Glutamatergic neuron (in vitro differentiated cells): ENCODE data around the gene TMEM234. TPM values are rescaled to one million over a fixed set of nuclear protein-coding genes. Genes with fewer than 3 reads are reported as not detected.
A peak's percentile ranks its signal among the peaks of the same experiment; 100 is the strongest.

ENCODE experiments used
- DNase-seq: peaks from one replicate; pipeline ENCODE4 v3.0.0; 2022
- H3K27ac Mint-ChIP-seq: one replicate; pipeline ENCODE4 v1.8.0; 2020; ENCODE audit warnings: mild to moderate bottlenecking, mixed read lengths, inconsistent platforms; ENCODE audit not compliant: unreplicated experiment
- H3K27me3 Mint-ChIP-seq: one replicate; pipeline ENCODE4 v1.8.0; 2020; ENCODE audit warnings: mild to moderate bottlenecking, moderate library complexity, mixed read lengths, inconsistent platforms; ENCODE audit not compliant: unreplicated experiment
- H3K36me3 Mint-ChIP-seq: one replicate; pipeline ENCODE4 v1.8.0; 2020; ENCODE audit warnings: mild to moderate bottlenecking, mixed read lengths, inconsistent platforms; ENCODE audit not compliant: unreplicated experiment
- H3K4me1 Mint-ChIP-seq: one replicate; pipeline ENCODE4 v1.8.0; 2020; ENCODE audit warnings: mild to moderate bottlenecking, low read depth, mixed read lengths, inconsistent platforms; ENCODE audit not compliant: unreplicated experiment
- H3K4me3 Mint-ChIP-seq: one replicate; pipeline ENCODE4 v1.8.0; 2020; ENCODE audit warnings: mild to moderate bottlenecking, mixed read lengths, inconsistent platforms; ENCODE audit not compliant: unreplicated experiment
- H3K9me3 Mint-ChIP-seq: one replicate; pipeline ENCODE4 v1.8.0; 2020; ENCODE audit warnings: mild to moderate bottlenecking, moderate library complexity, mixed read lengths, inconsistent platforms; ENCODE audit not compliant: unreplicated experiment
- CTCF ChIP-seq: fragments of 200-600 bp; sonication (generic); IDR thresholded peaks from one replicate; pipeline ENCODE4 v1.5.0; 2021; ENCODE audit not compliant: partially characterized antibody, unreplicated experiment
- total RNA-seq: library from RNA; stranded (reverse); fragmentation: NEBNext Ultra II Directional; extraction: Animal tissue kit (Norgen Biotek cat#: 25700); gene quantifications from one replicate; pipeline ENCODE4 v1.2.1, GENCODE V29; 2021; ENCODE audit not compliant: unreplicated experiment

The TMEM234 gene
- total RNA-seq, 1 donor from 2014 or later = 21.8 TPM

GRCh38 chr1:32181065-32181464 is 41.1 kb downstream of the TMEM234 start:
- H3K36me3 Mint-ChIP-seq = no peaks in the 10 kb centered on the region
- H3K4me1 Mint-ChIP-seq = peaks cover 11% of the 10 kb centered on the region
- H3K4me3 Mint-ChIP-seq = peak overlapping the region; percentile 92
- DNase-seq = no peak
- TF ChIP-seq CTCF = no peak
- peaks cover 5% of the 10 kb centered on the region for H3K27me3 Mint-ChIP-seq
- H3K9me3 Mint-ChIP-seq = peaks cover 8% of the 10 kb centered on the region
- H3K27ac Mint-ChIP-seq = peak overlapping the region; percentile 68

- peak overlapping the region; percentile 92 for H3K4me3 Mint-ChIP-seq
- H3K27me3 Mint-ChIP-seq = peaks cover 5% of the 10 kb centered on the region
- DNase-seq = peak; percentile 74
- H3K4me1 Mint-ChIP-seq = peaks cover 11% of the 10 kb centered on the region
- no peaks in the 10 kb centered on the region for H3K36me3 Mint-ChIP-seq
- H3K9me3 Mint-ChIP-seq = peaks cover 8% of the 10 kb centered on the region
- H3K27ac Mint-ChIP-seq = peak overlapping the region; percentile 92
- no peak for TF ChIP-seq CTCF
Measured at GRCh38 chr1:32180186-32181060, 41.7 kb downstream of the TMEM234 start.

GRCh38 chr1:32179443-32180185 is 42.5 kb downstream of the TMEM234 start, which contains the start of gene TXLNA:
TSS of gene TXLNA (plus strand) at chr1:32179675. CDS start at chr1:32180346, 671 bp downstream.
- H3K27me3 Mint-ChIP-seq = peaks cover 5% of the 10 kb centered on the region
- peak; percentile 96 for DNase-seq
- H3K36me3 Mint-ChIP-seq = no peaks in the 10 kb centered on the region
- peak within 1 kb of the TSS; percentile 92 for H3K4me3 Mint-ChIP-seq
- H3K27ac Mint-ChIP-seq = peak within 1 kb of the TSS; percentile 95
- peaks cover 11% of the 10 kb centered on the region for H3K4me1 Mint-ChIP-seq
- peak; percentile 12 for TF ChIP-seq CTCF
- H3K9me3 Mint-ChIP-seq = peaks cover 8% of the 10 kb centered on the region

- H3K9me3 Mint-ChIP-seq = peaks cover 8% of the 10 kb centered on the region
- H3K4me1 Mint-ChIP-seq = peaks cover 11% of the 10 kb centered on the region
- H3K27me3 Mint-ChIP-seq = peaks cover 5% of the 10 kb centered on the region
- H3K4me3 Mint-ChIP-seq = peak overlapping the region; percentile 87
- DNase-seq = peak; percentile 29
- no peaks in the 10 kb centered on the region for H3K36me3 Mint-ChIP-seq
- peak overlapping the region; percentile 95 for H3K27ac Mint-ChIP-seq
- TF ChIP-seq CTCF = no peak
Measured at GRCh38 chr1:32179193-32179442, 43.0 kb downstream of the TMEM234 start.
